CD4-positive, alpha-beta memory T cell (primary cell): ENCODE results near the gene PAFAH1B1. TPM values are rescaled to one million over a fixed set of nuclear protein-coding genes. Genes with fewer than 3 reads are reported as not detected.
"Not testable (repeated sequence)": the region's sequence is repeated elsewhere in the genome, so short reads cannot be mapped to it uniquely, and the experiment has no call there.

Experiments used
- CTCF ChIA-PET: fragments of 350-600 bp; sonication (Branson Sonifier 250); formaldehyde crosslinking; loops from one replicate; lab custom pipeline; 2021; ENCODE audit warnings: inconsistent platforms; ENCODE audit not compliant: partially characterized antibody; lab: Charles Lee
- POLR2A ChIA-PET: fragments of 350-600 bp; sonication (Branson Sonifier 250); formaldehyde crosslinking; loops from one replicate; lab custom pipeline; 2021; ENCODE audit not compliant: partially characterized antibody; lab: Charles Lee
- DNase-seq, 5 donors: peaks; one replicate each; pipeline versions ENCODE4 v3.0.0 to v3.0.0-alpha.2; 2020 to 2022; ENCODE audit warnings: mixed read lengths in 1 of 5
- H3K27ac ChIP-seq: one replicate; pipeline ENCODE4 v1.7.0; 2013; ENCODE audit warnings: low read depth, low read length
- H3K27me3 ChIP-seq: 2 replicates; pipeline ENCODE4 v1.7.0; 2013; ENCODE audit warnings: mild to moderate bottlenecking, low read length, moderate library complexity; ENCODE audit not compliant: insufficient read depth
- H3K36me3 ChIP-seq: 2 replicates; pipeline ENCODE4 v1.7.0; 2013; ENCODE audit warnings: mild to moderate bottlenecking, low read length, moderate library complexity; ENCODE audit not compliant: insufficient read depth
- H3K4me1 ChIP-seq: 2 replicates; pipeline ENCODE4 v1.7.0; 2013; ENCODE audit warnings: mild to moderate bottlenecking, low read length, moderate library complexity; ENCODE audit not compliant: insufficient read depth
- H3K4me3 ChIP-seq, 2 donors: one replicate each; pipeline ENCODE4 v1.7.0; 2013; ENCODE audit warnings: low read length in 2 of 2, mild to moderate bottlenecking in 1 of 2
- H3K9me3 ChIP-seq, 2 donors: one replicate each; pipeline ENCODE4 v1.7.0; 2013; ENCODE audit warnings: low read length in 2 of 2, control low read depth in 1 of 2; ENCODE audit not compliant: control insufficient read depth in 1 of 2
- H3K27ac Mint-ChIP-seq, 7 donors: one replicate each; pipeline ENCODE4 v1.8.0; 2020 to 2021; ENCODE audit warnings: mixed read lengths in 7 of 7, mild to moderate bottlenecking in 6 of 7, inconsistent platforms in 3 of 7, moderate library complexity in 3 of 7
- H3K27me3 Mint-ChIP-seq, 2 donors: one replicate each; pipeline ENCODE4 v1.8.0; 2020 to 2021; ENCODE audit warnings: mixed read lengths in 2 of 2
- H3K36me3 Mint-ChIP-seq, 2 donors: one replicate each; pipeline ENCODE4 v1.8.0; 2020 to 2021; ENCODE audit warnings: mixed read lengths in 2 of 2, inconsistent platforms in 1 of 2, mild to moderate bottlenecking in 1 of 2
- H3K4me1 Mint-ChIP-seq, 4 donors: one replicate each; pipeline ENCODE4 v1.8.0; 2020 to 2021; ENCODE audit warnings: mixed read lengths in 4 of 4, mild to moderate bottlenecking in 1 of 4
- H3K4me3 Mint-ChIP-seq, 8 donors: one replicate each; pipeline ENCODE4 v1.8.0; 2020 to 2021; ENCODE audit warnings: mixed read lengths in 8 of 8, mild to moderate bottlenecking in 7 of 8, moderate library complexity in 6 of 8, inconsistent platforms in 3 of 8
- H3K9me3 Mint-ChIP-seq, 8 donors: one replicate each; pipeline ENCODE4 v1.8.0; 2020 to 2021; ENCODE audit warnings: mixed read lengths in 8 of 8, mild to moderate bottlenecking in 5 of 8, inconsistent platforms in 3 of 8, moderate library complexity in 1 of 8
- intact Hi-C: fragments of 100-400 bp; cut with micrococcal nuclease; formaldehyde crosslinking; loops from one replicate; pipeline ENCODE4 v1.15.1; 2023
- polyA plus RNA-seq, 2 donors: library from polyadenylated mRNA; unstranded; fragments of 300-500 nt; fragmentation: Illumina TruSeq; gene quantifications; one replicate each; pipeline ENCODE4 v1.2.3, GENCODE V29; 2021
- total RNA-seq, 2 experiments: library from RNA; stranded (reverse); gene quantifications; one replicate each; pipeline ENCODE4 v1.2.3, GENCODE V29; 2021

Gene PAFAH1B1
- total and polyA plus RNA-seq, 4 experiments from 2014 or later: 18.1 to 153 (median 87.8) TPM

DNA sequence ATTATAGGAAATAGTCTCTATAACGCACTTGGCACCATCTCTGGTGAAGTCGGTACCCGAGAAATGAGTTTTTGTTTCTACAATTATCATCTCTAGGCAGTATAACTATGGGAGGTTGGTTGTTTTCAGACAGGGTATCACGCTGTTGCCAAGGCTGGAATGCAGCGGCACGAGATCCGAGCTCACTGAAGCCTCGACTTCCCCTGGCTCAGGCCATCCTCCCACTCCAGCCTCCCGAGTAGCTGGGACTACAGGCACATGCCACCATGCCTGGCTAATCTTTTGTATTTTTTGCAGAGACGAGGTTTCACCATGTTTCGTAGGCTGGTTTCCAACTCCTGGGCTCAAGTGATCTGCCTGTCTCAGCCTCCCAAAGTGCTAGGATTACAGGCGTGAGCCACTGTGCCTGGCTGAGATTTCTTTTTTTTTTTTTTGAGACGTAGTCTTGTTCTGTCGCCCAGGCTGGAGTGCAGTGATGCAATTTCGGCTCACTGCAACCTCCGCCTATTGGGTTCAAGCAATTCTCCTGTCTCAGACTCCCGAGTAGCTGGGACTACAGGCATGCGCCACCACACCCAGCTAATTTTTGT lies 105.9 kb downstream of the PAFAH1B1 start:
- H3K4me3 ChIP-seq, H3K27ac ChIP-seq, H3K27me3 ChIP-seq, H3K27ac Mint-ChIP-seq, POLR2A ChIA-PET, H3K4me1 ChIP-seq, H3K27me3 Mint-ChIP-seq, H3K9me3 Mint-ChIP-seq, CTCF ChIA-PET, H3K4me3 Mint-ChIP-seq, H3K9me3 ChIP-seq, H3K4me1 Mint-ChIP-seq, DNase-seq, intact Hi-C loops: not testable (repeated sequence)
- peaks cover 14% of the 10 kb centered on the region for H3K36me3 ChIP-seq
- peaks cover 4 to 33% of the 10 kb centered on the region in 2 donors for H3K36me3 Mint-ChIP-seq

DNA sequence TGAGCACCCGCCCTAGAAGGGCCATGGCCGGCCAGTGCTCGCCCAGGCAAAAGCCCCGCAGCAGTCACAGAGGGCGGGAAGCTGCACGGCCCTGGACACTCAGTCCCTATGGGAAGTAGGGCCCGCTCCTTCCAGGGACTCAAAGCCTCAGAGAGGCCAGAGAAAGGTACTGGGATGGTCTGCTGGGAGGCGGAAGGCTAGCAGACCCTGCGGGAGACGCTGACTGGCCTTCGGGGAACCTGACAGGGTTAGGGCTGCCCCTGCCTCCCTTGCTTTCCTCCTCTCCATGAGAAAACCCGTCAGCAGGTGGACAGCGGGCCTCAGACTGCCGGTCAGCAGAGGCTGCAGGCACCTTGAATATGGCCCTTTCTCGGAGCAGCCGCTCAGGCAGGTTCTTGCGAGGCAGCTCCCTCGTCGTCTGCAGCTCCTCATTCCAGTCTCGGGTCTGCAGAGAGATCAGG lies 106.6 kb downstream of the PAFAH1B1 start:
- no peak overlapping the region for H3K27ac ChIP-seq
- intact Hi-C loops: no loop called here

DNA sequence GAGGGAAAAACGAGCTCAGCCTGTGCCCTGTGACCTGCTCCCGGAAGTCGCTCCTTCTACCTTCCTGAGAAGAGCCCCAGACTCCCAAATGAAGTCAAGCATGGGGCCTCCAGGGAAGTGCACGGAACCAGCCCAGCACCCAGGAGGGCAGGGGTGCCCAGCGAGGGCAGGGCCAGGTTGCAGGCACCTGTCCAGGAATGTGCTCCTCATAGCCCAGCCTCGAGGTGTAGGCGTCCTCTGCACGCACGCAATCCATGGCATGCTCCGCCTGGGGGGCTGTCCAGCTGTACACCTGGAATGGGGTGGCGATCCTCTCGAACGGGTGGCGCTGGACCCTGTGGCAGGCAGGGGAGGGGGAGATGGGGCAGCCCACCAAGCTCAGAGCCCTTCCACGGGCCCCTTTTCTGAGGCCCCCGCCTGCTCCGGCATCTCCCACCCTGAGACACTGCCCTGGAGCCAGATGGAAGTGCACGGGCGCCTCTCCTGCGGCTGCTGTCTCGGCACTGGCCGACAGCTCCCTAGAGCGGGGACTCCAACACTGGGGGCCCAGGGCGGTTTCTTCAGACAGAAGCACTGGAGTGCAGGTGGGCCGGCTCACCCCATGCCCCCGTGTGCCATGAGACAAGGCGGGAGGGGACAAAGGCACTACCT lies 107.2 kb downstream of the PAFAH1B1 start:
- Histone ChIP-seq H3K4me1 (no peaks in the 10 kb centered on the region), H3K27ac (no peak overlapping the region), H3K4me3 (no peak overlapping the region), H3K27me3 (no peaks in the 10 kb centered on the region), H3K9me3 (no peaks in the 10 kb centered on the region), H3K36me3 (peaks cover 11% of the 10 kb centered on the region)
- Mint-ChIP-seq H3K27ac (no peak overlapping the region), H3K36me3 (peaks cover 7 to 41% of the 10 kb centered on the region in 2 donors), H3K4me1 (peaks cover 3 to 8% (median 4%) of the 10 kb centered on the region in 4 donors), H3K9me3 (no peaks in the 10 kb centered on the region), H3K4me3 (no peak overlapping the region), H3K27me3 (no peaks in the 10 kb centered on the region)
- no peak for DNase-seq
- POLR2A ChIA-PET: no interaction called here
- CTCF ChIA-PET: no interaction called here
- intact Hi-C loops: no loop called here

More for the DNA sequence above, 106.6 kb downstream of the PAFAH1B1 start:
- peaks cover 14% of the 10 kb centered on the region for H3K36me3 ChIP-seq
- H3K27me3 ChIP-seq: no peaks in the 10 kb centered on the region
- Mint-ChIP-seq H3K9me3 (no peaks in the 10 kb centered on the region), H3K27ac (peak overlapping the region in 2 of 7 donors; percentile 22 to 29), H3K4me1 (peaks cover 0 to 2% (median 0%) of the 10 kb centered on the region in 4 donors), H3K4me3 (no peak overlapping the region), H3K36me3 (peaks cover 4 to 38% of the 10 kb centered on the region in 2 donors), H3K27me3 (no peaks in the 10 kb centered on the region)
- H3K9me3 ChIP-seq: no peaks in the 10 kb centered on the region
- CTCF ChIA-PET: no interaction called here
- no peak for DNase-seq
- no peaks in the 10 kb centered on the region for H3K4me1 ChIP-seq
- POLR2A ChIA-PET: no interaction called here
- no peak overlapping the region for H3K4me3 ChIP-seq

DNA sequence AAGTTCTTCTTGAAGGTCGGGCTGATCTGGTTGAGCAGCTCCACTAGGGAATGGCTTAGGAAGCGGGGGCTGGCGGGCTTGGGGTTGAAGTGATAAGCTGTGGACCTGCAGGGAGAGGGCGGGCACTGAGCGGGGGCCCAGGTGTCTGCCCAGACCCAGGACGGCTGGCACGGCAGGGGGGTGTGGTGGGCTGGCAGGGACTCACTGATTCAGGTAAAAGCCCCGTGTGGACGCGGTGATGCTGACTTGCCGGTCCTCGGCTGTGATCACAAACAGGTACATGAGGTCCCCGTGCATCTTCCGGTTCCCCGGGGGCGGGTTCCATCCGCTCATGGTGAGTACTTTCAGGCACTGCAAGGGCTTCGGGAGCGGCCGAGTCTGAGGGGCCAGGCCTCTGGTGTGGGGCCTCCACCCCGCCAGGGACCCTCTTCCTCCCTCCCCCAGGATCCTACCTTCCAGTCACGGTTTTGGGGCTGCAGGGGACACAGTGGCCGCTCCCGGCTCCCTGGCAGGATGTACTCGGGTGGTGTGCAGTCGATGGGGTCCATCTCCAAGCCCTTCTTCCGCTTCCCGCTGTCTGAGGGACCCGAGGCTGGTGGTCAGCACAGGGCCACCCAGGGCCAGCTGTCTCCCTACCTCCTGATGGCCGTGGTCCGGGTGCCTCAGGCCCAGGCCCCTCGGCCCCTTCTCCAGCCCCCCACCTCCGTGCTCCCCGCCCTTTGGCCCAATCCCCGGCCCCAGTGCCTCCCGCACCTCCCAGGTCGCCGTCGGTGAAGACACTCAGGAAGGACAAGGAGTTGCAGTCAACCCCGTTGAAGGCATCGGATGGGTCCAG lies 107.9 kb downstream of the PAFAH1B1 start:
- CTCF ChIA-PET: no interaction called here

DNA sequence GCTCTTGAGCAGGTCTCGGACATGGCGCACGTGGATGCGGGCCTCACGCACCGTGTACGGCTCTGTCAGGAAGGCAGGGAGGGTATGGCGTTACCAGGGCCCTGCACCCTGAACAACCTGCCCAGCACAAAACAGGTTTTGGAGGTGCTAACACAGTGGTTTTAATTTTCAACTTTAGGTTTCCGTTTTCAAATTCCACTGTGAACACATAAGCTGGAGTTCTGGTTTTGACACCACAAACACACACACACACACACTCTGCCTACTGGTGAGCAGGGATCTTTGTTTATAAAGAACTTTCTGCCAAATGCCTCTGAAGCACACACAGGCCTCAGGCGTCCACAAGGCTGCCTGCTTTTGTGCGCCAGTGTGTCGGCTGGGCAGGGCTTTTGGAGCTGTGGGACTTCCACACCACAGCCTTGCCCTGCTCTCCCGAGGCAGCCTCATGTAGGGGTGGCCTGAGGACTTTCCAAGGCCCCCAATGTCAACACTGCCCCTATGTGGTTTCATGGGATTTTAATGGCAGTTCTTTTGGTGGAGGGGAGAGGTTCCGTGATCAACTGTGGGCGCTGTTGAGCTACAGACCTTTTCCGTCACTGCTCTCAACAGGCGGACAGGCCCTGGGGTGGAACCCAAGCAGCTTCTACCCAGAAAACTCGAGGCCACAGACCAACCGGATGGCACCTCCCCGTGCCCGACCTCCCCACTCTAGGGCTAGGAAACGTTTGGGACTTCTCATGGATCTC lies 108.7 kb downstream of the PAFAH1B1 start:
- CTCF ChIA-PET: no interaction called here
- H3K4me1 Mint-ChIP-seq: peaks cover 3 to 10% (median 7%) of the 10 kb centered on the region in 4 donors

More for the DNA sequence above, 107.9 kb downstream of the PAFAH1B1 start:
- no peak overlapping the region for H3K4me3 ChIP-seq
- H3K4me3 Mint-ChIP-seq: no peak overlapping the region
- no peaks in the 10 kb centered on the region for H3K27me3 Mint-ChIP-seq
- H3K27ac Mint-ChIP-seq: no peak overlapping the region
- no peaks in the 10 kb centered on the region for H3K9me3 Mint-ChIP-seq
- intact Hi-C loops: no loop called here
- peaks cover 3 to 10% (median 4%) of the 10 kb centered on the region in 4 donors for H3K4me1 Mint-ChIP-seq
- no peak overlapping the region for H3K27ac ChIP-seq
- no peaks in the 10 kb centered on the region for H3K4me1 ChIP-seq
- peaks cover 7 to 41% of the 10 kb centered on the region in 2 donors for H3K36me3 Mint-ChIP-seq
- peak in 1 of 5 donors; percentile 36 for DNase-seq
- H3K36me3 ChIP-seq: peaks cover 9% of the 10 kb centered on the region
- no peaks in the 10 kb centered on the region for H3K9me3 ChIP-seq
- no peaks in the 10 kb centered on the region for H3K27me3 ChIP-seq
- POLR2A ChIA-PET: interaction anchor here (1.1 kb wide), 1 partner anchor 9 kb away, joined by 3 read pairs; no protein-coding TSS in a partner anchor

DNA sequence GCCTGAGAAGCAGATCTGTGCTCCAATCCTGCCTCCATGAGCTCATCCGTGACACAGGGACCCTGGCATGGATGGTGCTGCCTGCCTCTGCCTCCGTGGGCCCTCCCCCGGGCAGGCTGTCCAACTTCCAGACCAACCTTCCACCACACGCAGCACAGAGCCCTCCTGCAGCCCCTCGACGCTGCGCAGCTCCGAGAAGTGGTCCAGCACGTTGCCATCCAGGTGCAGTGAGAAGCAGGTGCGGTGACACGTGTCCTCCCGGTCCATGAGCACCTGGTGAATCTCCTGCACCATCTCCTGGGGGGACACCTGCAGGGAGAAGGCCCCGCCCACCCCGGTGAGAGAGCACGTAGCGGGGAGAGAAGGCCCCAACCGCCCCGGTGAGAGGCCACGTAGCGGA lies 109.7 kb downstream of the PAFAH1B1 start:
- H3K27me3 Mint-ChIP-seq: no peaks in the 10 kb centered on the region
- peaks cover 3 to 11% (median 8%) of the 10 kb centered on the region in 4 donors for H3K4me1 Mint-ChIP-seq
- H3K27ac ChIP-seq: no peak overlapping the region
- intact Hi-C loops: no loop called here
- H3K27ac Mint-ChIP-seq: no peak overlapping the region
- CTCF ChIA-PET: no interaction called here
- POLR2A ChIA-PET: no interaction called here
- no peak for DNase-seq
- no peak overlapping the region for H3K4me3 ChIP-seq
- H3K4me1 ChIP-seq: peaks cover 4% of the 10 kb centered on the region
- no peak overlapping the region for H3K4me3 Mint-ChIP-seq
- H3K9me3 Mint-ChIP-seq: no peaks in the 10 kb centered on the region
- no peaks in the 10 kb centered on the region for H3K9me3 ChIP-seq
- H3K36me3 ChIP-seq: peaks cover 9% of the 10 kb centered on the region
- peaks cover 7 to 33% of the 10 kb centered on the region in 2 donors for H3K36me3 Mint-ChIP-seq
- no peaks in the 10 kb centered on the region for H3K27me3 ChIP-seq

More for the DNA sequence above, 108.7 kb downstream of the PAFAH1B1 start:
- no peaks in the 10 kb centered on the region for H3K9me3 ChIP-seq
- no peaks in the 10 kb centered on the region for H3K4me1 ChIP-seq
- H3K4me3 ChIP-seq: no peak overlapping the region
- H3K36me3 Mint-ChIP-seq: peaks cover 7 to 37% of the 10 kb centered on the region in 2 donors
- POLR2A ChIA-PET: interaction anchor here (1.1 kb wide), 1 partner anchor 9 kb away, joined by 3 read pairs; no protein-coding TSS in a partner anchor
- no peak overlapping the region for H3K27ac Mint-ChIP-seq
- no peaks in the 10 kb centered on the region for H3K27me3 Mint-ChIP-seq
- no peak for DNase-seq
- H3K27me3 ChIP-seq: no peaks in the 10 kb centered on the region
- no peak overlapping the region for H3K4me3 Mint-ChIP-seq
- no peaks in the 10 kb centered on the region for H3K9me3 Mint-ChIP-seq
- intact Hi-C loops: no loop called here
- no peak overlapping the region for H3K27ac ChIP-seq
- H3K36me3 ChIP-seq: peaks cover 9% of the 10 kb centered on the region
